ENCODE measurements around the gene ZMYND8.
"Not testable (repeated sequence)": the region's sequence is repeated elsewhere in the genome, so short reads cannot be mapped to it uniquely, and the experiment has no call there.

ZMYND8 gene

DNA sequence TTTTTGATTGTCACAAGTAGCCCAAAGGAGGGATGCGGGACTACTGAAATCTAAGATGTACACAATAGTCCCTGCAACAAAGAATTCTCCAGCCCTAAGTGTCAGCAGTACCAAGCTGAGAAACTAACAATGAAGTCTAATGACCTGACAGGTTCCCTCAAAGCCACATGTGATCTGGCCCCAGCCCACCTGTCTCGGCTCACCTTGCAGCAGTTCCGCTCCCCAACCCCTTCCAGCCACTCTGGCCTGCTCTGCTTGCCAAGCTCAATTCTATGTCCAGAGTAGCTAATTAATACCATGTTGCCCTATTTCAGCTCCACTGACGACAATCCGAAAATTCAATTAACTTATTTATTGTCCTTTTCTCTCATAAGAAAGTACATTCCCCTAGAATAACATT lies 72.1 kb downstream of the ZMYND8 start:
- DNase-seq, result no peak

DNA sequence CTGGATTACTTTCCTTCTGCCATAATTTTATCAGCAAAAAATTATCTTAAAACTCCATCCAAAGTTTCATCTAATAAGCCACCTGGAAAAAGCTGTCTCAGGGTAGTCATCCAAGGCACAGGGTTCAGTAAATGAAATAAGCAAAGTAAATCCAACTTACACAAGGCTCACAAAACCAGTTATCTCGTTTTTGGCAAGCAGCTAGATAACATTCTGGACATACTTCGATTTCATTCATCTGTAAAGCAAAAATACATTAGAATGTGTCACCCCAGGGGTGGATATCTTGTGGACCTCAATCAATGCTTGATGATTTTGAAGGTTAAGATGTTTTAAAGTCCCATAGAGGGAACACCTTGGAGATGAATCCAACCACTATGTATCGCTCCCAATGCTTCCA lies 73.1 kb downstream of the ZMYND8 start:
- DNase-seq, result no peak

DNA sequence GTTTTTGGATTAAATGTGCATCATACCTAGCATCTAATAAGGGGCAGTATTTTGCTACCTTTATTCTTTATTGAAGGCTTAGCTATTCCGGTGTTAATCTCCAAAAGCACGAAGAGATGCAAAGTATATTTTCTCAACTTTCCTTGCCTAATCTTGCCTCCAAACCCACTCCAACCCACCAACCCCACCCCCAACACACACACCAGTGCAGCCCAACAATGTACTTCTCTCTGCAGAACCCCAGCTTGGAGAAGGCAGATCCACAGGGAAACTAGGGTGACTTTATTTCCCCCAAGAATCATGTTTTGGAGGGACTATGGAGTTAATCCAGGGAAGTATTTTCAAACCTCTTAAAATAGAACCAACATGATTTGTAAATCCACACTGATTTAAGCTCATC lies 73.6 kb downstream of the ZMYND8 start:
- no peak for DNase-seq

DNA sequence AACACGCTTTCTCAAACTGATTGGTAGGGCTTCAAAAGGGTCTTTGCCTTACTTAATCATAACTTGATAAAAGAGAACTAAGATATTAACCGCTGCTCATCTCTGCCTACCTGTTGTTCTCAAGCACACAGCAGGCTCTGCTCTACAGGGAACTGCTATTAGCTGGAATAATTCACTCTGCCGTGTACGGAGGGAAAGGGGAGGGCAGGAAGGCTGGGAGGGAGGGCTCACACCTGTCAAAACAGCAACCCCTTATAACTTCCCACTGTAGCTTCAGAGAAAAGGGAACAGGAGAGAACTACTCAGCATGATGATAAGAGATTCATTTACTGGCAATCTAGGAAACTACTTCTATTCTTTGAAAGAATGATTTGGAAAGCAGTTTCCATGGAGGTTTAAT lies 75.1 kb downstream of the ZMYND8 start:
- no peak for DNase-seq

DNA sequence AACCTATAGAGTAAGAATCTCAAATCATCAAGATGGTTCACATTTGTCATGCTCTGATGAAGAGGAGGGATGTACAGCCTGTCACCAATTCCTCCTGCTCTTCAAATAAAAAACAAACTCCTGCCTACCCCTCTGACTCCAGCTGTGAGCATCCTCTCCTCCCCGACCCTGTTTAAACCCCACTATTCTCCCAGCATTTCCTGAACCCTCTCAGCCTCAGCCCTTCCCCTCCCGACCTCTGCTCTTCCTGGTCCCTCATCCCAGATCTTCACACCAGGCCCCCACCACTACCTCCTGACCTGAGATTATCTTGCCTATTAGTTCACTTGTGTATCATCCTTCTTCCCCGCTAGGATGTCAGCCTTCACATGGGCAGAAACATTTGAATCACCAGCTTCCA lies 75.8 kb downstream of the ZMYND8 start:
- no peak for DNase-seq

DNA sequence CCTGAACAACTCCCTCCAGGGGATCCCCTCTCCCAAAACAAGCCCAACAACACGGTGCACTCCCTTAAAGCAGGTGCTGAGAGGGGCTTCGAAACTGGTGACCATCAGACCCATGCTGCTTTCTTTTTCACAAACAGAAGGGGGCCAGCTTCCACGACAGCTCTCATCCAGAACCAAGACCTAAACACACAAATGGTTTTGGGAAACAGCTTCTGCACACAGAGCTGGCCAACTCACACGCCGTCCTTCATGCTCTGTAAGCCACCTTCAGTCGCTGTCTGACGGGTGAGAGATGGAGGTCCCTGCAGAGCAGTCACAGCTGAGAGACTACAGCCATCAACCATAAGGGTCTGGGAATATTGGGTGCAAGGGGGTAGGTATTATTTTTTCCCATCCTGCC lies 76.3 kb downstream of the ZMYND8 start:
- no peak for DNase-seq

DNA sequence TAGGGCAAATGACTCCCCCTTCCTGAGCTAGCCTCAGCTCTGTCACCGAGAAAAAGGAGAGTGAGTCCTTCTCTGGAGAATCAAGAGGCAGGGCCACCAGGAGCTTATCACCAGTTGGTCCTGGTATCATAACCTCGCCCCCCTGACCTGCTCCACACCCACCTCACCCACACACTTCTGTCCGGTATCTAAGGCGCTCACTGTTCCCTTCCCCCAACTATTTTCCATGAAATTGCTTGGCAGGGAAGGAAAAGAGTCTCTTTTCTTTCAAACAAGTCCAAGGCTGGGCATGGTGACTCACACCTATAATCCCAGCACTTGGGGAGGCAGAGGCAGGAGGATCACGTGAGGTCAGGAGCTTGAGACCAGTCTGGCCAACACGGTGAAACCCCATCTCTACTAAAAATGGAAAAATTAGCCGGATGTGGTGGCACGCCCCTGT lies 77.6 kb downstream of the ZMYND8 start:
- DNase-seq, result no peak

DNA sequence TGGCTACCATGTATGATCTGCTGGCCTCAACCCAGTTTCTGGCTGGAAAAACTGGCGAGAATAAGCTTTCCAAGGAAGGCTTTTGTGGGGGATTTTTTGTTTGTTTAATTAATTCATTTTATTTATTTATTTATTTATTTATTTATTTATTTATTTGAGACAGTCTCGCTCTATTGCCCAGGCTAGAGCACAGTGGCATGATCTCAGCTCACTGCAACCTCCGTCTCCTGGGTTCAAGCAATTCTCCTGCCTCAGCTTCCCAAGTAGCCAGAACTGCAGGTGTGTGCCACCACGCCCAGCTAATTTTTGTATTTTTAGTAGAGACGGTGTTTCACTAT lies 79.0 kb downstream of the ZMYND8 start:
- not testable (repeated sequence) for DNase-seq

DNA sequence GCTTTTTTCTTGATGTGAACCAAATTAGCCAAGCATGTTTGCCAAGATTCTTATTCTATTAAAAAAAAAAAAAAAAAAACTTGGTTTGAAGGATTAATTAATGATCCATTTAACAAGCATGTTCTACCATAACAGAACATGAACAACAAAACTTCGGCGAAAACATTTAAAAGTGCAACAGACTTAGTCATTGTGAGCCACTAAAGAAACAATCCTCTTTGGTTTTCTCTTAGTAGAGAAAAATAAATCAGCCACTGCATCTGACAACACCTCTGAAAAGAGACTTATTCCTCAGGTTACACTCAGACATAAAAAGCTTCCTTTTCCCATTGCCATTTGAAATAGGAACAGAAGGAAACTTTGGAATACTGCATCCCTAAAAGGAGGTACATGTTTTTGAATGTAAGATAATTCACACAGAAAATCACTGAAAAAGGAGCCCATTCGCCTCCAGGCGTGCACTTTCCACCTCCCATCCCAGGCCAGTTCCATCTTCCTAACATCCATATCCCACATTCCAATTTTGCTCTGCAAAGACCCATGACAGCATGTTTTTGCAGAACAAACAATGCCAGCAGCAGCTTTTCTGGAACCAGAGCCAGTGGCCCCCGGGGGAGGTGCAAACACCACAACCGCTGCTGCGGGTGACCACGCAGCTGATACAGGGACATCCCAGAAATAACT lies 79.5 kb downstream of the ZMYND8 start:
- no peak for DNase-seq

DNA sequence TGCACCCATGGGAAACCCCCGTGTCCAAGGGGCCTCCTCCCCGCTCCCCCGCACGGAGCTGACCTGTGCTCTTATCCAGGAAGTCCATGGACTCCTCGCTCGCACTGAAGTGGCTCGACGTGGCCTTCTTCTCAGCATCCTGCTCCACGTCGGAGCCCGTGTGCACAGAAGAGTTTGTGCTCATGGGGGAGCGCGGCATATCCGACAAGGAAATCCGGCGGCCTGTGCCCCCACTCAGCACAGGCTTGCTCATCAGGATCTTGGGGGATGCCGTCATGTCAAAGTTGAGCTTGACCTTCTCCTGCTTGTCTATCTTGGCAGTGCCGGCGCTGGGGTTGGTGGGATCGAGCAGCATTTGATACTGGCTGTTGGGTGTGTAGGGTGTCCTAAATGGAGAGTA lies 80.2 kb downstream of the ZMYND8 start:
- DNase-seq, result no peak

DNA sequence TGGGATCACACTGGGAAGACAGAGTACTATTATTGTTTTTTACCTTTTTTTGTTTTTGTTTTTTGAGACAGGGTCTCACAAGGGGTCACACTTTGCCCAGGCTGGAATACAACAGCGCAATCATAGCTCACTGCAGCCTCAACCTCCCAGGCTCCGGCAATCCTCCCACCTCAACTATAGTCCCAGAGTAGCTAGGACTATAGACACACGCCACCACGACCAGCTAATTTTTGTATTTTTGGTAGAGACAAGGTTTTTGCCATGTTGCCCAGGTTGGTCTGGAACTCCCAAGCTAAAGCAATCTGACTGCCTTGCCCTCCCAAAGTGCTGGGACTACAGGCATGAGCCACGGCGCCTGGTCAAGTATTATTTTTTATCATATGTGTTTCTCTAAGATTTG lies 81.0 kb downstream of the ZMYND8 start:
- no peak for DNase-seq

DNA sequence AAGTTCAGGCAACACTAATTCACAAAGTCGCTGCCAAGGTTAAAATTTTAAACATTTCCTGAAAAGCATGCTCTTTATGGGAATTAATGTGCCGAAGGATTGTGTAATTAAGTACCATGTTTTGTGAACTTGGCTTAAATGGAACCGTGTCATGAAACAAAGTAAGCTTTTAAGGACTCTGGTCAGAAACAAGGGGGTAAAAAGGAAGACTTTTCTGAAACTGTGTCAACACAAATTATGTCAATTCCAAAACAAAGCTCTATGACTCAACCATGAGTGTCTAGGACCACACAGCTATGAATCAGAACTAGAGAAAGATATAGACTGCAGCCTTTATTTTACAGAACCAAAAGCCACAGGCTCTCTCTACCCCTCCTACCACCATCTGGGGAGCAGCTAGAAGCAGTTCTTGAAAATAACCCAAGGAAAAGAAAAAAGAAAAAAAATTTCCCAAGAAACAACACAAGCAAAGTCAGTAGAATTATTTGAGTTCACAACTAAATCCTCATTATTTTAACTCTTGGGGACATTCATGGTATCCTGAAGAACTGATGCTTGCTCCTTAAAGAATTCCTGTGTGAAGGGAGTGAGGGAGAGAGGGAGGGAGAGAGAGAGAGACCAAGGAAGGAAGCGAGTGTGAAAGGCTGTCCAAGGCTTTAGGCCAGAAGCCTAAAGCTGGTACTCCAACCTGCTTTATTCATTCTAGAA lies 81.9 kb downstream of the ZMYND8 start:
- DNase-seq, result no peak

DNA sequence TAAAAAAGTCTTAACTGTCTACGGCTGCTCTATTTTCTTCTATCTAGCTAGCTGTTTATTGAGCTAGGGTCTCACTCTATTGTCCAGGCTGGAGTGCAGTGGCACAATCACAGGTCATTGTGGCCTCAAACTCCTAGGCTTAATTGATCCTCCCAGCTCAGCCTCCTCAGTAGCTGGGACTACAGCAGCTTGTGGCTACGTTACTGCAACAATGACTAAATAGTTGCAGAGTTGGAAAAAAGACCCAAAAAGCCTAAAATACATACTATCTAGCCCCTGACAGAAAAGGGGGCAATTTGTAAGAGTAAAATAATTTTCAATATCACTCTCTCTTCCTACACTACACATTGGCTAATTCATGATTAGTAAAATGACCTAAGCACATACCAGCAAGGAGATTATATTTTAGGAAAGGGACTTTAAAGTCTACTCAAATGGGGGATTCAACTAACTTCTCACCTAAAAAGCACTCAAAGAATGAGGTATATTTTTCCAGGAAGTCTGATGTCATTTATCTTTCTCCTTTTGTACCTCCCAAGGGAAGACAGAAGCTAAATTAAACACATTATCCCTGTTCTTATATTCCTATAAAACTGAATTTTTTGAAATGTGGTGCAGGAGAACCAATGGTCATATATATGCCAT lies 82.8 kb downstream of the ZMYND8 start:
- no peak for DNase-seq

DNA sequence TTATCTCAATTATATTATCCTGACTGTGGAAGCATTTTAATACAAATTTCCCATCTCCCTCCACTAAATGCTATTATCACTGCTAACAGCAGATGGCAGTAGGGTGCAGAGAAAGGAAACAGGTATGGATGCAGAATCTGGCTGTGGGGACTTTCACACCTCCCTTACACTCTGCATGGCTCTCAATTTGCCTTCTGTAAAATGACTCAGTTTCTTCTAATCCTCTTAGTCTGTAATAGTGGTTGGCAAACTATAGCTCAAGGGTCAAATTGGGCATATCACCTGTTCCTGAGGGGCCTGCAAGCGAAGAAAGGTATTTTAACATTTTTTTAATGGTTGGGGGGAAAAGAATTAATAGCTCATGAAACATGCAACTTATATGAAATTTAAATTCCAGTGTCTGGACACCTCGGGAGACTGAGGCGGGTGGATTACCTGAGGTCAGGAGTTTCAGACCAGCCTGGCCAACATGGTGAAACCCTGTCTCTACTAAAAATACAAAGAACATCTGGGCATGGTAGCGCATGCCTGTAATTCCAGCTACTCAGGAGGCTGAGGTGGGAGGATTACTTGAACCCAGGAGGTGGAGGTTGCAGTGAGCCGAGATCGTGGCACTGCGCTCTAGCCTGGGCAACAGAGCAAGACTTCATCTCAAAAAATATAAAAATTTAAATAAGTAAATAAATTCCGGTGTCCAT lies 83.5 kb downstream of the ZMYND8 start:
- DNase-seq, result peak; percentile 20

DNA sequence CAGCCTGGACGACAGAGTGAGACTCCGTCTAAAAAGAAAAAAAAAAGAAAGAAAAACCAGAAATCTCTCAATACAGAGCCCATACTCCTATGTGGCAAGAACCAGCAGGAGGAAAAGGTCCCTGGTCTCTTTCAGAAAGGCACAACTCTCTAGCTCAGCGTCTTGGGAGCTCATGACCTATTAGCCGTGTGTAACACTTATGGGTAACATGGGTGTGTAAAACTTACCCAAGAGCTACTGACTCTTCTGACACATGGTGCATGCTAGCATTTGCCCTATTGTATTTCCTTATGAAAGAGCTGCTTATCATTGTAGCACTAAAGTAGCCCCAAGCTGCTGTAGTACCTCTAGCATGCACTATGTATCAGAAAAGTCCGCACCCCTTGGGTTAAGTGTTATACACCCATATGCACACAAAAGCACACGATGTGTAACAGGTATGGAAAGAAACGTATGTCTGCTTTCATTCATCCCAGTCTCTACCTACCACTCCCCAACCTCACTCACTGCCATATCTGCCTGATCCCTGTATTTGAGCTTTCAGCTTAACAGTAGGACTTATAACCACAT lies 85.4 kb downstream of the ZMYND8 start:
- DNase-seq, result no peak

DNA sequence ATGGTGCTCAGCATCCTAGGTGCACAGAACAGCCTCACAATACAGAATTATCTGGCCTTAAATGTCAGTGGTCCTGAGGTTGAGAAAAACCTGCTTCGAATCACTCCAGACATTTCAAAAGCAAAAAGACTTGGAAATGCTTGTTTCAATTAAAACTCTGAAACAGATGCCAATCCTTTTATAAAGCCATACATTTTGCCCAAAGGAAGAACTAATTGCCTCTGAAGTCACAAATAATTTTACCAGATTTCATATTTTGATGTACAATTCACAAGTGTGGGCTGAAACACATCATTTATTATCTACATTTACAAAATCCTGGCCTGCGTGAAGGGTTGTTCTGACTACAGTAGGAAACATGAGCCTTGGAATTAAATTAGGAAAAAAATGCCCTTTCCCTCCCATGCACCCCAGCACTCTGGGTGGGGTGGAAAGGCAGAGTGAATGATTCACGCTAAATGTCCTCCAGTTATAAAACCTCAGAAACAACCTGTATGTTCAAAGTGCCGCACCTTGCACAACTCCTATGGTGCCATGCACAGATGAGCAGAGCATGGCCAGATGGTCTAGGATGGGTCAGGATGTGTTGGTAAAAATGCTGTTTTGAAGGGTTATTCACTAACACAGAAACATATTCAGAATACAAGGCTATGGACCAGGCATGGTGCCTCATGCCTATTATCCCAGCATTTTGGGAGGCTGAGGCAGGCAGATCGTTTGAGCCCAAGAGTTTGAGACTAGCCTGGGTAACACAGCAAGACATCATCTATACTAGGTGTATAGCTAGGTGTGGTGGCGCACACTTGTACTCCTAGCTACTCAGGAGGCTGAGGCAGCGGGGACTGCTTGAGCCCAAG lies 87.0 kb downstream of the ZMYND8 start:
- no peak for DNase-seq

DNA sequence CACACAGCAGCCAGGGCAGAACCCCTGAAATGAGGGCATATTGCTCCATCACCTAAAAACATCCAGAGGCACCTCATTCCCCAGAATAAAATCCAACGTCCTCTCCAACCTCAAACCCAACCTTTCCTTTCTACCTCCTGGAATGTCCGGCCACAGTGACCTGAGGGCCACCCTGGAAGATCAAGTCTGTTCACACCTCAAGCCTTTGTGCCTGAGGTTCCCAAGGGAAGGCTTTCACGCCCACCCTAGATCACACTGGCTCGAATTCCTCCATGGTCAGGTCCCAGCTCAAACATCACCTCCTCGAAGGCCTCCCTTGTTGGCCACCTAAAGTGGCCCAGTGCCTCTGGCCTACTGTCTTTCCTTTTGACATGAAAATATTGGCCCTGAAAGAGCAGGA lies 88.9 kb downstream of the ZMYND8 start:
- no peak for DNase-seq

DNA sequence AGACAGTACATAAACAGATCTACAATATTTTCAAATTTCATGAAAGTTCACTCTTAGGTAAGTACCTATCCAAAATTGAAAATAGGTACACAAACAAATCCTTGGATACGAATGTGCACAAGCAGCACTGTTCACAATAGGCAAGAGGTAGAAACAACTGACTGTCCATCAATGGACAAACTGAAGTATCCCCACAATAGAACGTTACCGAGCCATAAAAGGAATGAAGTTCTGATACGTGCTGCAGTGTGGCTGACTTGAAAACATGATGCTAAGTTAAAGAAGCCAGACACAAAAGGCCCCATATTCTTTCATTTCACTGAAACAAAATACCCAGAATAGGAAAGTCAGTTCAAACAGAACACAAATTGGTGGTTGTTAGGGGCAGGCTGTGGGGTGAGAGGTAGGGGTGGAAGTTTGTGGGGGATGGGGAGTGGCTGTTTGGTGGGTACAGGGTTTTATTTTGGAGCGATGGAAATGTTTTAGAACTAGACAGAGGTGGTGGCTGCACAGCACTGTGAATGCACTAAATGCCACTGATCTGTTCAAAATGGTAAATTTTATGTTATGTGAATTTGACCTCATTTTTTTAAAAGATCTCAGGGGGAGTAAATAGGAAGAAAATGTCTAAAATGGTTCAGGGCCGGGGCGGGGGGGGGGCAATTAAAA lies 89.5 kb downstream of the ZMYND8 start:
- no peak for DNase-seq

DNA sequence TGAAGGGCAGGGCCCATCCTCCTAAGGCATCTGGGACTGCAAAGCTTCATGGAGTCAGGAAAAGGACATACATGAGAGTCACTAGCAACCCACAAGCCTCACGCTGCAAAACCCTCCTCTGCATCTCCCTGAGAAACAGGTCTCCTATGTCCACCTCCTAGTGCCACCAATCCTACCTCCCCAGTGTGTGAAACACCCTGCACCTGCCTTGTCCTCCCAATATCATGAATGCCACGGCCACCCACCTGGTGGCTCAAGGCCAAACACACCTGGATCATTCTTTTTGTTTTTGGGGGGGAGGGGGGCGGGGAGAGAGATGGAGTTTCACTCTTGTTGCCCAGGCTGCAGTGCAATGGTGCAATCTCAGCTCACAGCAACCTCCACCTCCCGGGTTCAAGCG lies 90.5 kb downstream of the ZMYND8 start:
- no peak for DNase-seq

DNA sequence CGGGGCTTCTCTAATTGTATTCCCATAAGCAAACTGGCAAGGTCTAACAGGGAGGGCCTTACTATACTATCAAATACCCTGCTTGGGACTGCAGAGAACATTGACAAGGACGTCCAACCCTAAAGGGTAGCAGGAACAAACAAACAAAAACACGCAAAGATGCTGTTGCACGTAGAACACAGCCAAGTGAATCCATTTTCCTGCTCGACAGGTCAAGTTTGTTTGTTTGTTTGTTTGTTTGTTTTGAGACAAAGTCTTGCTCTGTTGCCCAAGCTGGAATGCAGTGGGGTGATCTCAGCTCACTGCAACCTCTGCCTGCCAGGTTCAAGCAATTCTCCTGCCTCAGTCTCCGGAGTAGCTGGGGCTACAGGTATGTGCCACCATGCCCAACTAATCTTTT lies 91.3 kb downstream of the ZMYND8 start:
- no peak for DNase-seq

DNA sequence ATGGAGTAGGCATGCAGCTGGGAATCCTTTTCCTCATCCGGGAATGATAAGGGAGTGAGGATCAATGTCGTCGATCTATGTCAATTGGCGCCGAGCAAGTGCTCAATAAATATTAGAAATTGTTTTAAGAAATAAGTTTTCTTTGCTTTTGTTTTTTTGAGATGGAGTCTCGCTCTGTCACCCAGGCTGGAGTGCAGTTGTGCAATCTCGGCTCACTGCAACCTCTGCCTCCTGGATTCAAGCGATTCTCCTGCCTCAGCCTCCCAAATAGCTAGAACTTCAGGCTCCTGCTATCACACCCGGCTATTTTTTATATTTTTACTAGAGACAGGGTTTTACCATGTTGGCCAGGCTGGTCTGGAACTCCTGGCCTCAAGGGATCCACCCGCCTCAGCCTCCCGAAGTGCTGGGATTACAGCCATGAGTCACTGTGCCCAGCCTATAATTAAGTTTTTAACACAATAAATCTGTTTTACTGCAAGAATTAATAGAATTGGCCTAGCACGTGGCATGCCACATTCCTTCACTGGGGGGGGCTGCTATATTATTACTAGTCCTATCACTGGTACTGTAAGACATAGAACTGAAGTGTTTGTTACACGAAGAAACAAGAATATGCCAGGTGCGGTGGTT lies 92.2 kb downstream of the ZMYND8 start:
- DNase-seq, result not testable (repeated sequence)
